Panc1 (cell line): Measurements from ENCODE around the gene TBC1D22A. TPM values are rescaled to one million over a fixed set of nuclear protein-coding genes. Genes with fewer than 3 reads are reported as not detected.

Source experiments
- ATAC-seq: fragments of 200-7000 bp; cut with Tn5 transposase; 2 replicates; pipeline ENCODE4 v1.9.1; 2020; ENCODE audit warnings: mild to moderate bottlenecking, moderate library complexity
- BruUV-seq: library from RNA; stranded (reverse); fragments of 400-500 nt; replicated peaks from 2 replicates; lab custom pipeline; 2021; lab: Mats Ljungman, UMichigan
- CTCF ChIA-PET: fragments of 300-600 bp; sonication (Branson Sonifier 250); formaldehyde crosslinking; loops from one replicate; lab custom pipeline; 2022; ENCODE audit warnings: antibody characterized with exemption; lab: Charles Lee
- POLR2A ChIA-PET: fragments of 300-600 bp; sonication (Branson Sonifier 250); formaldehyde crosslinking; loops from one replicate; lab custom pipeline; 2022; ENCODE audit warnings: antibody characterized with exemption; lab: Charles Lee
- DNase-seq: peaks from one replicate; pipeline ENCODE4 v3.0.0-alpha.2; 2010; ENCODE audit warnings: low read depth, low spot score
- H3K27ac ChIP-seq: 2 replicates; pipeline ENCODE4 v1.5.1; 2011; ENCODE audit warnings: mild to moderate bottlenecking, low read length, inconsistent platforms
- H3K27me3 ChIP-seq: fragments of 200-500 bp; sonication (Bioruptor generic); 2 replicates; pipeline ENCODE4 v1.6.0; 2014; ENCODE audit warnings: low read length, inconsistent platforms; ENCODE audit not compliant: control insufficient read depth, insufficient read depth
- H3K36me3 ChIP-seq: fragments of 200-500 bp; sonication (Bioruptor generic); 2 replicates; pipeline ENCODE4 v1.5.1; 2014; ENCODE audit warnings: inconsistent platforms, mild to moderate bottlenecking, low read length, moderate library complexity; ENCODE audit not compliant: control insufficient read depth, insufficient read depth
- H3K4me1 ChIP-seq: 2 replicates; pipeline ENCODE4 v1.5.1; 2011; ENCODE audit warnings: inconsistent platforms, mild to moderate bottlenecking, low read length, moderate library complexity; ENCODE audit not compliant: control insufficient read depth, insufficient read depth
- H3K4me3 ChIP-seq, 2 experiments: 2 replicates each; pipeline ENCODE4 v1.5.1; 2011 to 2012; ENCODE audit warnings: low read depth in 2 of 2, low read length in 2 of 2, mild to moderate bottlenecking in 2 of 2, inconsistent platforms in 1 of 2, moderate library complexity in 1 of 2
- H3K9me3 ChIP-seq: fragments of 200-500 bp; sonication (Bioruptor generic); 2 replicates; pipeline ENCODE4 v1.5.1; 2014; ENCODE audit warnings: low read depth, mild to moderate bottlenecking, inconsistent platforms, low read length, moderate library complexity; ENCODE audit not compliant: control insufficient read depth, insufficient read depth
- CTCF ChIP-seq: fragments of 450-650 bp; IDR thresholded peaks from 2 replicates; pipeline ENCODE4 v1.5.1; 2017; ENCODE audit warnings: mild to moderate bottlenecking
- POLR2AphosphoS5 ChIP-seq: IDR thresholded peaks from 2 replicates; pipeline ENCODE4 v1.6.1; 2012; ENCODE audit warnings: mild to moderate bottlenecking, low read depth, low read length, moderate library complexity
- REST ChIP-seq, 2 experiments: IDR thresholded peaks; 2 replicates each; pipeline ENCODE4 v1.6.1; 2011 to 2012; ENCODE audit warnings: low read depth in 2 of 2, control low read depth in 1 of 2, low read length in 1 of 2, mild to moderate bottlenecking in 1 of 2, moderate library complexity in 1 of 2; ENCODE audit not compliant: insufficient read depth in 1 of 2
- SIN3A ChIP-seq: IDR thresholded peaks from 2 replicates; pipeline ENCODE4 v1.6.1; 2012; ENCODE audit warnings: low read depth, mild to moderate bottlenecking, low read length, moderate library complexity, borderline replicate concordance; ENCODE audit not compliant: insufficient read depth
- TCF7L2 ChIP-seq: IDR thresholded peaks from 2 replicates; pipeline ENCODE4 v1.6.1; 2011; ENCODE audit warnings: mild to moderate bottlenecking, low read depth, low read length, inconsistent platforms
- in situ Hi-C: cut with HindIII; loops from 2 replicates; pipeline ENCODE4 v1.10.0; 2016; ENCODE audit warnings: low sequenced_read_pairs, low pct_unique_long_range_greater_than_20kb
- intact Hi-C: fragments of 100-400 bp; cut with micrococcal nuclease; formaldehyde crosslinking; loops from one replicate; pipeline ENCODE4 v1.10.0; 2022; ENCODE audit not compliant: unreplicated experiment
- total RNA-seq: library from RNA; stranded (reverse); gene quantifications from one replicate; pipeline ENCODE4 v1.2.1, GENCODE V29; 2021; ENCODE audit not compliant: unreplicated experiment

TBC1D22A gene
- total RNA-seq, 1 experiment from 2014 or later = 28.7 TPM

GRCh38 chr22:46809153-46809885 lies 46.9 kb downstream of the TBC1D22A start:
- POLR2A ChIA-PET = no interaction called here

More at GRCh38 chr22:46809153-46809885, 46.9 kb downstream of the TBC1D22A start:
- no peak for ATAC-seq
- CTCF ChIA-PET = no interaction called here
- H3K9me3 ChIP-seq = no peaks in the 10 kb centered on the region
- no peak for DNase-seq
- no TSS peak for BruUV-seq
- TF ChIP-seq TCF7L2 (no peak), CTCF (no peak), SIN3A (no peak), REST (IDR thresholded peaks at IDR 0.05; ENCODE audit: insufficient read depth in 1 of 2, low read depth in 2 of 2, low read length in 1 of 2) (no peak), POLR2AphosphoS5 (no peak)
- in situ Hi-C loops (no loop called here), intact Hi-C loops (no loop called here)
- H3K4me3 ChIP-seq = no peak overlapping the region
- H3K27me3 ChIP-seq = no peaks in the 10 kb centered on the region
- peaks cover 5% of the 10 kb centered on the region; the same call in 1 of the 2 replicates for H3K4me1 ChIP-seq
- H3K27ac ChIP-seq = no peak overlapping the region
- no peaks in the 10 kb centered on the region; the same call in 1 of the 2 replicates for H3K36me3 ChIP-seq
